Ascending aorta (tissue), 2 donors: ENCODE measurements around the gene SCAMP5. TPM values are rescaled to one million over a fixed set of nuclear protein-coding genes. Genes with fewer than 3 reads are reported as not detected.
A peak's percentile ranks its signal among the peaks of the same experiment; 100 is the strongest.

Experiments
- DNase-seq, 2 donors: peaks; one replicate each; pipeline ENCODE4 v3.0.0-alpha.2; 2019; ENCODE audit warnings: low spot score in 2 of 2
- H3K27ac ChIP-seq, 2 donors: fragments of 200-600 bp; sonication (generic); one replicate each; pipeline ENCODE4 v1.5.1; 2016 to 2017; ENCODE audit warnings: mild to moderate bottlenecking in 1 of 2
- H3K27me3 ChIP-seq: fragments of 200-600 bp; sonication (generic); one replicate; pipeline ENCODE4 v1.5.1; 2017
- H3K36me3 ChIP-seq, 2 donors: fragments of 200-600 bp; sonication (generic); one replicate each; pipeline ENCODE4 v1.5.1; 2016
- H3K4me1 ChIP-seq, 2 donors: fragments of 200-600 bp; sonication (generic); one replicate each; pipeline ENCODE4 v1.5.1; 2016 to 2017; ENCODE audit warnings: mild to moderate bottlenecking in 1 of 2
- H3K4me3 ChIP-seq, 2 donors: fragments of 200-600 bp; sonication (generic); one replicate each; pipeline ENCODE4 v1.5.1; 2016 to 2017; ENCODE audit warnings: mild to moderate bottlenecking in 1 of 2
- H3K9me3 ChIP-seq, 2 donors: fragments of 200-600 bp; sonication (generic); one replicate each; pipeline ENCODE4 v1.5.1; 2016
- intact Hi-C: fragments of 100-400 bp; cut with DNase I; formaldehyde crosslinking; loops from one replicate; pipeline ENCODE4 v1.15.1; 2023
- total RNA-seq: library from RNA; depleted of rRNA; stranded (reverse); fragments of >200 nt; gene quantifications from one replicate; pipeline ENCODE4 v1.1.0, GENCODE V29; 2016
- TF ChIP-seq, protein P1 (sequence below), 3 experiments: fragments of 200-600 bp in 2 of 3; fragments of 450-650 bp in 1 of 3; sonication (generic) in 2 of 3; IDR thresholded peaks; one replicate each; pipeline ENCODE4 v1.5.1; 2016 to 2019; ENCODE audit warnings: antibody characterized with exemption in 3 of 3, mild to moderate bottlenecking in 1 of 3, moderate library complexity in 1 of 3

Gene SCAMP5, protein sequence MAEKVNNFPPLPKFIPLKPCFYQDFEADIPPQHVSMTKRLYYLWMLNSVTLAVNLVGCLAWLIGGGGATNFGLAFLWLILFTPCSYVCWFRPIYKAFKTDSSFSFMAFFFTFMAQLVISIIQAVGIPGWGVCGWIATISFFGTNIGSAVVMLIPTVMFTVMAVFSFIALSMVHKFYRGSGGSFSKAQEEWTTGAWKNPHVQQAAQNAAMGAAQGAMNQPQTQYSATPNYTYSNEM
- 0.43 TPM for total RNA-seq

DNA sequence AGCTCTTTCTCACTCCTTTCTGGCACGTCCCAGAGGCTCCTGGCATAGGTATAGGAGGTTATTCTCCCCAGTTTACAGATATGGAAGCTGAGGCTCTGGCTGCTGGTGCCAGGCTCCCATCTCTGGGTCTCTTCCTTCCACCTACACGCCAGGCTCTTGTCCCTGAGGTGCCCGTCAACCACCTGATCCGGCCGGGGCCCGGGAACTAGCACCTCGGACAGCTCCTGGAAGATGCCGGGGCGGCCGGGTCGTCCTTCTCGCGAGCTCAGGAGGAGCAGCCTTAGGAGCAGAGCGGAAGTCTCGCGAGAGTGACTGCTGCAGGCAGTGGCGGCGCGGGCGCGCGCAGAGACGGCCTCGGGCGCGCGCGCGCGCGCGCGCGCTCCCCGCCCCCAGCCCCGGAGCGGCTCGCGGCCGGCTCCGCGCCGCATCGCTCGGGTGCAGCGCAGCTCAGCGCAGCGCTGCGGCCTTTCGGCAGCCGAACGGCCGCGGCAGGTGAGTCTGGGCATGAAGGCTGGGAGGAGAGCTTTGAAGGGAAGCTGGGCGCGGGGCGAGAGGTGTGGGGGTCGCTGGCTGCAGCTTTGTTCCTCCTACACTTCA is at the start of gene SCAMP5:
TSS of gene SCAMP5 (plus strand) at position 382 of the 597 bp plus-strand sequence. CDS start 16,277 bp downstream, outside the sequence.
- intact Hi-C loops, result loop anchor here (2.0 kb wide), 1 partner anchor 28 kb away; the partner anchor contains the start of gene PPCDC
- DNase-seq, result peak; percentile 68 to 94
- H3K27ac ChIP-seq, result no peak within 1 kb of the TSS
- H3K9me3 ChIP-seq, result no peaks in the 10 kb centered on the region
- H3K4me1 ChIP-seq, result peaks cover 5 to 8% of the 10 kb centered on the region in 2 donors
- no peaks in the 10 kb centered on the region for H3K36me3 ChIP-seq
- H3K4me3 ChIP-seq, result peak within 1 kb of the TSS; percentile 73 to 79
- TF ChIP-seq, protein P1, sequence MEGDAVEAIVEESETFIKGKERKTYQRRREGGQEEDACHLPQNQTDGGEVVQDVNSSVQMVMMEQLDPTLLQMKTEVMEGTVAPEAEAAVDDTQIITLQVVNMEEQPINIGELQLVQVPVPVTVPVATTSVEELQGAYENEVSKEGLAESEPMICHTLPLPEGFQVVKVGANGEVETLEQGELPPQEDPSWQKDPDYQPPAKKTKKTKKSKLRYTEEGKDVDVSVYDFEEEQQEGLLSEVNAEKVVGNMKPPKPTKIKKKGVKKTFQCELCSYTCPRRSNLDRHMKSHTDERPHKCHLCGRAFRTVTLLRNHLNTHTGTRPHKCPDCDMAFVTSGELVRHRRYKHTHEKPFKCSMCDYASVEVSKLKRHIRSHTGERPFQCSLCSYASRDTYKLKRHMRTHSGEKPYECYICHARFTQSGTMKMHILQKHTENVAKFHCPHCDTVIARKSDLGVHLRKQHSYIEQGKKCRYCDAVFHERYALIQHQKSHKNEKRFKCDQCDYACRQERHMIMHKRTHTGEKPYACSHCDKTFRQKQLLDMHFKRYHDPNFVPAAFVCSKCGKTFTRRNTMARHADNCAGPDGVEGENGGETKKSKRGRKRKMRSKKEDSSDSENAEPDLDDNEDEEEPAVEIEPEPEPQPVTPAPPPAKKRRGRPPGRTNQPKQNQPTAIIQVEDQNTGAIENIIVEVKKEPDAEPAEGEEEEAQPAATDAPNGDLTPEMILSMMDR (IDR thresholded peaks at IDR 0.05), result no peak
- no peaks in the 10 kb centered on the region for H3K27me3 ChIP-seq

DNA sequence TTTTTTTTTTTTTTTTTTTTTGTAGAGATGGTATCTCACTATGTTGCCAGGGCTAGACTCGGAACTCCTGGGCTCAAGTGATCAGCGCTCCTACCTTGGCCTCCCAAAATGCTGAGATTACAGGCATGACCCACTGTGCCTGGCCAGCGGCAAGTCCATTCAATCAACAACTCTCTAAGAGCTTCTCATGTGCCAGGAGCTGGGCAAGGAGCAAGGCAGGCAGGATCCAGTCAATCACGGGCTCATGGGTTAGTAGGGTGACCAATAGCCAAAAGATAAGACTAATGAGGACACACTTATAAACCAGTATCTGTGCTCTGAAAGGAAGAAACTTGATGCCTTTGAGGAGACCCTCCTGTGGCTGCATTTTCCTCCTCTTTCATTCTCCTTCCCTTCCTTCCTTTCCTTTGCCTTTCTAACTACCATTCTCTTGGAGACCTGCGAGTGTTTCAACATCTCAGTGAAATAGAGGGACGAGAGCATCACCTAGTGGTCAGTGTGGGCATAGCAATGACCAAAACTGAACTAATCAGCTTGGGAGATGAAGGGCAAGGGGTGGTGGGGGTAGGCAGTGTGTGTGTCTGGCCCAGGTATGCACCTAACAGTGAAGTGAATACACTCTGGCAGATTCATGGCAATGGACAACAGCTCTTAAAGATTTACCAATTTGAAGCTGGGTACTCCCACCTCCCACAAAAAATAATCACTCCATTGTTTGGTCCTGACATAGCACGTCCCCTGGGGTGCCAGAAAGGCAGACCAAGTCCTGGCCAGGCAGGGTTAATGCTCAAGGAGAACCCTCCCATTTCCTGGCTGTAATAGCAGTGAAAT is 45.1 kb upstream of the SCAMP5 start:
- H3K4me1 ChIP-seq, result peaks cover 1 to 5% of the 10 kb centered on the region in 2 donors
- TF ChIP-seq, protein P1 (IDR thresholded peaks at IDR 0.05), result peak; percentile 96 to 99 (median 99)
- intact Hi-C loops, result loop anchor here (1.0 to 10.0 kb wide), 4 partner anchors 108 to 575 kb away; partner anchors contain the start of genes CLK3 and ULK3
- H3K4me3 ChIP-seq, result no peak overlapping the region
- DNase-seq, result peak in 1 of 2 donors; percentile 90
- no peaks in the 10 kb centered on the region for H3K9me3 ChIP-seq
- H3K36me3 ChIP-seq, result no peaks in the 10 kb centered on the region
- no peak overlapping the region for H3K27ac ChIP-seq
- H3K27me3 ChIP-seq, result no peaks in the 10 kb centered on the region

DNA sequence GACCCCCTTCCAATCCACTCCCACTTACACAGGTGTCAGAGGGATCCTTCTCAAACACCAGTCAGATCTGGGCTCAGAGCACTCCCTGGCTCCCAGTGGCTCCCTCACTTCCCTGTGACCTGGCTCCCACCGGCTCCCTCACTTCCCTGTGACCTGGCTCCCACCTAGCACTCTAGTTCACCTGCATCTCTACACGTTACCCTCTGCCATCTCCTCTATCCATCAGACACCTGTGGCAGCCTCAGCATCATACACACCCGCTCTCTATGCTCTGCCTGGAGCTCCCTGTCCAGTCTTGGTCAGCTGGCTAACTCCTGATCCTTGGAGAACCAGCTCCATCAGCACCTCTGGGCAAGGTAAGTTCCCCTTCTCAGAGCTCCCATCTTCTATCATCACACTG is 44.4 kb upstream of the SCAMP5 start:
- intact Hi-C loops, result loop anchor here (5.0 to 10.0 kb wide), 3 partner anchors 109 to 576 kb away; partner anchors contain the start of genes CLK3 and ULK3
- H3K27ac ChIP-seq, result no peak overlapping the region
- H3K4me3 ChIP-seq, result no peak overlapping the region

DNA sequence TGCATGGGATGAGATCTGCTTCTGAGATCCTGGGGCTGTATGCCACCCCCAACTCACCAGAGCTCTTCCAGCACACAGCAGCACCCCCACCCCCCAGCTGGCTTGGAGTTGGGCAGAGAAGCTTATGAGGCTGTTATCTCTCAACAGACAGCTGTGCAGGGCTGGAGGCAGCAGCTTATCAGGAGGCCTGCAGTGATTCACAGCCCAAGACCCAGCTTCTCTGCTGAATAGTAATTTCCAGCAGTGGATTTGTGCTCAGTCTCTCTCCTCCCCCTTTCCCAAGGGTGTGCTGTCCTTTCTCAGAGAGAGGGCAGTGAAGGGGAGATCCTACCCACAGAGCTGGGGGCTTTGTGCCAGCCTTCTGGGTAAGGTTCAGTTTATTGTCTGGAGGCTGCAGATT is 40.8 kb upstream of the SCAMP5 start:
- Histone ChIP-seq H3K36me3 (no peaks in the 10 kb centered on the region), H3K4me3 (no peak overlapping the region), H3K27ac (no peak overlapping the region), H3K4me1 (peaks cover 7 to 19% of the 10 kb centered on the region in 2 donors), H3K9me3 (no peaks in the 10 kb centered on the region), H3K27me3 (no peaks in the 10 kb centered on the region)
- TF ChIP-seq, protein P1 (IDR thresholded peaks at IDR 0.05), result no peak
- intact Hi-C loops, result loop anchor here (5.0 to 10.0 kb wide), 3 partner anchors 112 to 580 kb away; partner anchors contain the start of genes CLK3 and ULK3
- no peak for DNase-seq

More for the DNA sequence above, 44.4 kb upstream of the SCAMP5 start:
- Histone ChIP-seq H3K36me3 (no peaks in the 10 kb centered on the region), H3K4me1 (peaks cover 3 to 7% of the 10 kb centered on the region in 2 donors), H3K27me3 (no peaks in the 10 kb centered on the region), H3K9me3 (no peaks in the 10 kb centered on the region)
- TF ChIP-seq, protein P1 (IDR thresholded peaks at IDR 0.05), result no peak
- no peak for DNase-seq

DNA sequence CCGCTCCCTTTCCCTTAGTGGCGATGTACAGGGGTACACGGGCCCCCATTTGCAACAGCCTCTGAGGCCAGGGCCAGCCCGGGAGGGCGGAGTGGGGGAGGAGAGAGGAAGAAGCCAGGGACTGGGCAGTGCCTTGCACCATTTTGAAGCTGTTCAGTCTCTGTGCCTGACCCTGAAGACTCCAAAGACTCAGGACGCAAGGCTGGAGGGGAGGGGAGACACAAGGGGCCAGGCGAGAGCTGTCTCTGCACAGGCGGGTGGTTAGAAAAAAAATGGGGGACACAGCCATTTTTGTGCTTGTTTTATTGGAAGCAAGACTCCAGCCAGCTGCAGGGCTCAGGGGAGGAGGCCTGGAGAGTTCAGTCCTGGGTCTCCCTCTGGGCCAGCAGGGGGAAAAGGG is 40.3 kb upstream of the SCAMP5 start:
- TF ChIP-seq, protein P1 (IDR thresholded peaks at IDR 0.05), result no peak
- DNase-seq, result no peak
- no peaks in the 10 kb centered on the region for H3K27me3 ChIP-seq
- intact Hi-C loops, result loop anchor here (5.0 to 10.0 kb wide), 3 partner anchors 340 to 580 kb away; partner anchors contain the start of genes ARID3B and CLK3
- H3K36me3 ChIP-seq, result no peaks in the 10 kb centered on the region
- no peak overlapping the region for H3K27ac ChIP-seq
- H3K4me1 ChIP-seq, result peaks cover 7 to 18% of the 10 kb centered on the region in 2 donors
- H3K9me3 ChIP-seq, result no peaks in the 10 kb centered on the region
- peak overlapping the region in 1 of 2 donors; percentile 71 for H3K4me3 ChIP-seq
